ENCODE data around the gene C6orf47.

Gene C6orf47

GRCh38 chr6:31691564-31692108 is 31.1 kb upstream of the C6orf47 start:
- no peak overlapping the region for H3K27ac ChIP-seq
- no peak for TF ChIP-seq CTCF (conservative IDR thresholded peaks at IDR 0.05)
- no peak for TF ChIP-seq ZFX (IDR thresholded peaks at IDR 0.05)

- TF ChIP-seq CTCF (conservative IDR thresholded peaks at IDR 0.05), result no peak
- TF ChIP-seq ZFX (IDR thresholded peaks at IDR 0.05), result no peak
- H3K27ac ChIP-seq, result no peak overlapping the region
These were observed 30.5 kb upstream of the C6orf47 start for GRCh38 chr6:31691078-31691463.

- TF ChIP-seq ZFX (IDR thresholded peaks at IDR 0.05), result no peak
- TF ChIP-seq CTCF (conservative IDR thresholded peaks at IDR 0.05), result no peak
- no peak overlapping the region for H3K27ac ChIP-seq
These were observed 29.9 kb upstream of the C6orf47 start for GRCh38 chr6:31690231-31691077.

- TF ChIP-seq ZFX (IDR thresholded peaks at IDR 0.05) (no peak), CTCF (conservative IDR thresholded peaks at IDR 0.05) (no peak; the same call in 1 of the 2 replicates)
- H3K27ac ChIP-seq, result no peak overlapping the region
These were observed 28.9 kb upstream of the C6orf47 start for GRCh38 chr6:31689249-31690110.

- no peak overlapping the region for H3K27ac ChIP-seq
- no peak for TF ChIP-seq ZFX (IDR thresholded peaks at IDR 0.05)
- TF ChIP-seq CTCF (conservative IDR thresholded peaks at IDR 0.05), result no peak
These were observed 27.5 kb upstream of the C6orf47 start for GRCh38 chr6:31687860-31688693.

- H3K27ac ChIP-seq, result no peak overlapping the region
- TF ChIP-seq CTCF (conservative IDR thresholded peaks at IDR 0.05) (no peak), ZFX (IDR thresholded peaks at IDR 0.05) (no peak)
These were observed 26.7 kb upstream of the C6orf47 start for GRCh38 chr6:31687321-31687720.

All from C4-2B (cell line).